ENCODE data around the gene HOOK2.
"Not testable (repeated sequence)": the region's sequence is repeated elsewhere in the genome, so short reads cannot be mapped to it uniquely, and the experiment has no call there.

HOOK2 gene, protein sequence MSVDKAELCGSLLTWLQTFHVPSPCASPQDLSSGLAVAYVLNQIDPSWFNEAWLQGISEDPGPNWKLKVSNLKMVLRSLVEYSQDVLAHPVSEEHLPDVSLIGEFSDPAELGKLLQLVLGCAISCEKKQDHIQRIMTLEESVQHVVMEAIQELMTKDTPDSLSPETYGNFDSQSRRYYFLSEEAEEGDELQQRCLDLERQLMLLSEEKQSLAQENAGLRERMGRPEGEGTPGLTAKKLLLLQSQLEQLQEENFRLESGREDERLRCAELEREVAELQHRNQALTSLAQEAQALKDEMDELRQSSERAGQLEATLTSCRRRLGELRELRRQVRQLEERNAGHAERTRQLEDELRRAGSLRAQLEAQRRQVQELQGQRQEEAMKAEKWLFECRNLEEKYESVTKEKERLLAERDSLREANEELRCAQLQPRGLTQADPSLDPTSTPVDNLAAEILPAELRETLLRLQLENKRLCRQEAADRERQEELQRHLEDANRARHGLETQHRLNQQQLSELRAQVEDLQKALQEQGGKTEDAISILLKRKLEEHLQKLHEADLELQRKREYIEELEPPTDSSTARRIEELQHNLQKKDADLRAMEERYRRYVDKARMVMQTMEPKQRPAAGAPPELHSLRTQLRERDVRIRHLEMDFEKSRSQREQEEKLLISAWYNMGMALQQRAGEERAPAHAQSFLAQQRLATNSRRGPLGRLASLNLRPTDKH

GRCh38 chr19:12774588-12775555, at the start of gene HOOK2:
Gene HOOK2, minus strand, starts transcription at chr19:12775552. Its CDS starts 103 bp downstream, at chr19:12775449.
- no peak for DNase-seq (ENCODE audit: low read depth)

GRCh38 chr19:12821761-12822160, 46.4 kb upstream of the HOOK2 start:
- no peak for DNase-seq (ENCODE audit: low read depth)

DNA sequence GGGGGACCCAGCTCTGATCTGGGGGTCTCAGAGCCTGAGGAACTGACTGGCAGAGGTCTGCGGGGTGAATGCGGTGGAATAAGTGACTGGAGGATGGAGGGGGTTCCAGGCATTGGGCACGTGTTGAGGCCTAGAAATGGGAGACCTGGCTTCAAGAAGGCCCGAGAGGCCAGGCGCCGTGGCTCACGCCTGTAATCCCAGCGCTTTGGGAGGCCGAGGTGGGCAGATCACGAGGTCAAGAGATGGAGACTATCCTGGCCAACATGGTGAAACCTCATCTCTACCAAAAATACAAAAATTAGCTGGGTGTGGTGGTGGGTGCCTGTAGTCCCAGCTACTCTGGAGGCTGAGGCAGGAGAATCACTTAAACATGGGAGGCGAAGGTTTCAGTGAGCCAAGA, 42.5 kb upstream of the HOOK2 start:
- DNase-seq (ENCODE audit: low read depth) = not testable (repeated sequence)

DNA sequence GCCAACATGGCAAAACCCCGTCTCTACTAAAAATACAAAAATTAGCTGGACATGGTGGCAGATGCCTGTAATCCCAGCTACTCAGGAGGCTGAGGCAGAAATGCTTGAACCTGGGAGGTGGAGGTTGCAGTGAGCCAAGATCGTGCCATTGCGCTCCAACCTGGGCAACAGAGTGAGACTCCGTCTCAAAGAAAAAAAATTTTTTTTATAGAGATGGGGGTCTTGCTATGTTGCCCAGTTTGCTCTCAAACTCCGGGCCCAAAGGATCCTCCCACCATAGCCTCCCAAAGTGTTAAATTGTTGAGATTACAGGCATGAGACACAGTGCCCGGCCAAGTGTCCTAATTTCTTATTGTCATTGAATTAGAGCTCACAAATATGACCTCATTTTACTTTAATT, 41.8 kb upstream of the HOOK2 start:
- DNase-seq (ENCODE audit: low read depth) = not testable (repeated sequence)

DNA sequence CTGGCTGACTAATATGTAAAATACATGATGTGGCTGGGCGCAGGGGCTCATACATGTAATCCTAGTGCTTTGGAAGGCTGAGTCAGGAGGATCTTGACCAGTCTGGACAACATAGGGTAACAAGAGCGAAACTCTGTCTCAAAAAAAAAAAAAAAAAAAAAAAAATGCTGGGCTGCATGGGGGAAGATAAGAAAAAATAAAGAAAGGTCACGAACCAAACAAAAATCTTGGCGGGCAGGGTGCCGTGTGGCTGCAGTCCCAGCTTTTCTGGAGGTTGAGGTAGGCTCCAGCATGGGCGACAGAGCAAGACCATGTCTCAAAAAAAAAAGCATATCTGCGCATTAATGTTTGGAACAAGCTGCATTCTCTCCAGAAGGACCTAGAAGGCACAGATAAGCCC, 39.7 kb upstream of the HOOK2 start:
- DNase-seq (ENCODE audit: low read depth) = no peak

GRCh38 chr19:12806242-12807081, 31.1 kb upstream of the HOOK2 start, which contains the start of gene RNASEH2A:
Gene RNASEH2A, plus strand, starts transcription at chr19:12806584. Its CDS starts 90 bp downstream, at chr19:12806674.
- DNase-seq (ENCODE audit: low read depth) = peak; percentile 74

DNA sequence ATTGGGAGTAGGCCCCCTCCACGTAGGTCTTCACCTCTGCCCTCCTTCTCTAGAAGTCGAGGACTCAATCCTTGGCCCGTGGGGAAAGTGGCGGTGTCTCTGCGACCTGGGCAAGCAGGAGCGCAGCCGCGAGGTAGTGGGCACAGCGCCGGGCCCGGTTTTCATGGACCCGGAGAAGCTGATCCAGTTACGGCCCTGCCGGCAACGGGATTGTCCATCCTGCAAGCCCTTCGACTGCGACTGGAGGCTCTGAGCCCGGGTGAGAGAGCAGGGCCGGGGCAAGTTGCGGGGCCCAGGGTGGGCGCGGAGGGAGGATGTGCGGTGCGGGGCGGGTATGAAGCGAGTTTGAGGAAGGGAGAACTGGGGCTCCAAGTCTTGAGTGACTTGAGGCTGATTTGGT, 28.7 kb upstream of the HOOK2 start:
- no peak for DNase-seq (ENCODE audit: low read depth)

DNA sequence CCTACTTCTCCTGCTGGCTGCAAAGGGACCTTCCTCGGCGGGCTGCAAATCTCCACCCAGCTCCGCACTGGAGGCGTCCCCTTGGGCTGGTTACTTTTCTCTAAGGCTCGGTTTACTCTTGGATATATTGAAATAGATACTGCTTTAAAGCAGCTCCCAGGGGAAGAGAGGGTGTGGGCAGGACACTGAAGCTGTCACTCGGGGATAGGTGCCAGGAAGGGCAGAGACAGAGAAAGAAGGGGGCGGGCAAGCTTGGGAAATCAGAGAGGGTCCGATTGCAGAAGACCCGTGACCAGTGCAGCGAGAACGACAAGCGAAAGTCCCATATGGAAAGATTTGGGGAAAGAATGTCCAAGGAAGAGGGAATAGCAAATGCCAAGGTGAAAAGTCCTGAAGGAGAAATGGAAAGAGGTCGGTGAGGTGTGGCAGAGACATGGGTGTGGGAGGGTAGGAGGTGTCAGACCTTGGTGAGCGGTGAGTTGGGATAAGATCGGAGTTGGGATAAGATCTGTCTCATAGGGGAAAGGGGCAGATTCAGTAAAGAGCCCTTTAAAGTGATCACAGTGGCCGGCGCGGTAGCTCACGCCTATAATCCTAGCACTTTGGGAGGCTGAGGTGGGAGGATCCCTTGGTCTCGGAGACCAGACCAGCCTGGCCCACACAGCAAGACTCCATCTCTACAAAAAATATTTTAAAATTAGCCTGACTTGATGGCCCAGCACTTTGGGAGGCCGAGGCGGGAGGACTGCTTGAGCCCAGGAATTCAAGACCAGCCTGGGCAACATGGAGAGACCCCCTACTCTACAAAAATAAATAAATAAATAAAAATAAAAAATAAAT, 27.1 kb upstream of the HOOK2 start:
- no peak for DNase-seq (ENCODE audit: low read depth)

DNA sequence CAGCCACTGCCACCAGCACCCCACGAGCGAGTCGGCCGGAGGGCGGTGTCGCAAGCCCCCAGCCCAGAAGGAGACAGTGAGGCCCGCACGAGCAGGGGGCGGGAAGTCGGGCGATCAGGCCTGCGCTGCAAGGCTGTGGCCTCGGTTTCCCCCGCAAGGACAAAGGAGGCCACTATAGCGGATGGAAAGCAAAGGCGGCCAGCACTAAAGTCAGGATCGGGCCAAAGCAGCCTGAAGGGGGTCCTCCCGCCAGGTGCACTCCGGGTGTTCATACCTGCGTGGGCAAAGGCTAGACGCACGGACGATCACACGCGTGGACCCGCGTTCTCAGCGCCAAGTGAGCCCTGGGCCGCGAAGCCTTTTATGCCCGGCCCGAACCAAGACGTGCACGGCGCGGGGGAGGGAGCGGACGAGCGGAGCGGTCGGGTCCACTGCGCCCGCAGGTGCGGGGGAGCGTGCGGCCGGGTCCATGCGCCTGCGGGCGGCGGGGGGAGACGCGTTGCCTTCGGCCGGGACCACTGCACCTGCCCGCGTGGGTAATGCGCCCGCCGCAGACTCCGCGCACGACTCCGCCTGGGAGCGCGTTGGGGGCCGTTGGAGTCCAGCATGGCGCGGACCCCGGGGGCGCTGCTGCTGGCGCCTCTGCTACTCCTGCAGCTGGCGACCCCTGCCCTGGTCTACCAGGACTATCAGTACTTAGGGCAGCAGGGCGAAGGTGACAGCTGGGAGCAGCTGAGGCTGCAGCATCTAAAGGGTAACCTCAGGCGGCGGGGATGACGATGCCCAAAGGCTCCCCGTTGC, 26.3 kb upstream of the HOOK2 start, which contains the start of the genes PRDX2 and THSD8:
PRDX2 (minus strand) TSS at position 335 of the 801 bp plus-strand sequence. CDS start 539 bp downstream, outside the sequence.
THSD8 (plus strand) TSS at position 604 of the 801 bp plus-strand sequence; CDS start at position 607, 3 bp downstream.
- no peak for DNase-seq (ENCODE audit: low read depth)

GRCh38 chr19:12800923-12801465, 25.6 kb upstream of the HOOK2 start:
- no peak for DNase-seq (ENCODE audit: low read depth)

- DNase-seq (ENCODE audit: low read depth) = no peak
Measured at GRCh38 chr19:12800466-12800770, 25.1 kb upstream of the HOOK2 start.

DNA sequence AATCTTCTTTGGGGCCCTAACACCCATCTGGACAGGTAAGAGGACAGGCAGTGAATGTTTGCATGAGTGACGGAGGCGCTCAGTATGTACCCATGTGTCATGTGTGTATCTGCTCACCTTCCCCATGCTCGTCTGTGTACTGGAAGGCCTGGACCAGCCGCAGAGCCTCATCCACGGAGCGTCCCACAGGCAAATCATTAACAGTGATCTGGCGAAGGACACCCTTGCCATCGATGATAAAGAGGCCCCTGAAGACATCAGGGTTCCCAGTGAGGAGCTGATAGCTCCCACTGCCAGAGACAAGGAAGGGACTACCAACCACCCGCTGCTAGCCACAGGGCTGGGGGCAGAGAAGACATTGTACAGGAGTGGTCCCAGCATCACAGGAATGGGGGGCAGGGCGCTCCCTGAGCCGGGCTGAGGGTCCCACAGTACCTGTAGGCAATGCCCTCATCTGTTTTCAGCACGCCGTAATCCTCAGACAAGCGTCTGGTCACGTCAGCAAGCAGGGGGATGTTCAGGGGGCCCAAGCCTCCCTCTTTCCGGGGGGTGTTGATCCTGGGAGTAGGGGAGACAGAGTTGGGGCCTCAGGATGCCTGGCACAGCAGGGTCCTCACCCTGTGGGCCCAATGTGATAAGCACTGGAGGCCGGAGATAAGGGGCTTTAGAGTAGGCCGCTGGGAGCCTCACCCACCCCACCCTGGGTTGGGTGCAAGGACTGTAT, 24.6 kb upstream of the HOOK2 start:
- DNase-seq (ENCODE audit: low read depth) = no peak

DNA sequence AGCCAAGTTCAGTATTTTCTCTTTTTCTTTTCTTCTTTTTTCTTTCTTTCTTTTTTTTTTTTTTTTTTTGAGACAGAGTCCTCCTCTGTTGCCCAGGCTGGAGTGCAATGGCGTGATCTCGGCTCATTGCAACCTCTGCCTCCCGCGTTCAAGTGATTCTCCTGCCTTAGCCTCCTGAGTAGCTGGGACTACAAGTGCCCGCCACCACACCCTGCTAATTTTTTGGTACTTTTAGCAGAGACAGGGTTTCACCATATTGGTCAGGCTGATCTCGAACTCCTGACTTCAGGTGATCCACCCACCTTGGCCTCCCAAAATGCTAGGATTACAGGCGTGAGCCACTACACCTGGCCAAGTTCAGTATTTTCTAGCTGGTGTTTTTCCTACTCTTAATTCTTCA, 22.3 kb upstream of the HOOK2 start:
- not testable (repeated sequence) for DNase-seq (ENCODE audit: low read depth)

DNA sequence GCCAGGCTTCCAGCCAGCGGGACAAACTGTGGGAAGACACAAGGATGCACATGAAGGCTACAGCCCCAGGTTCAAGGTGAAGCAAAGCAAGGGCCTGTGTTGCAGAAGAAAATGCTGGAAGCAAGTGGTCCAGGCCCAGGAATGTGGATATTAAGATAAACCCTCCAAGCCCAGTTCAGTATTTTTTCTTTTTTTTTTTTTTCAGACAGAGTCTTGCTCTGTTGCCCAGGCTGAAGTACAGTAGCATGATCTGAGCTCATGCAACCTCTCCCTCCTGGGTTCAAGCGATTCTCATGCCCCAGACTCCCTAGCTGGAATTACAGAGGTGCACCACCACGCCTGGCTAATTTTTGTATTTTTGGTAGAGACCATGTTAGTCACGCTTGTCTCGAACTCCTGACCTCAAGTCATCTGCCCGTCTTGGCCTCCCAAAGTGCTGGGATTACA, 21.8 kb upstream of the HOOK2 start:
- DNase-seq (ENCODE audit: low read depth) = no peak

DNA sequence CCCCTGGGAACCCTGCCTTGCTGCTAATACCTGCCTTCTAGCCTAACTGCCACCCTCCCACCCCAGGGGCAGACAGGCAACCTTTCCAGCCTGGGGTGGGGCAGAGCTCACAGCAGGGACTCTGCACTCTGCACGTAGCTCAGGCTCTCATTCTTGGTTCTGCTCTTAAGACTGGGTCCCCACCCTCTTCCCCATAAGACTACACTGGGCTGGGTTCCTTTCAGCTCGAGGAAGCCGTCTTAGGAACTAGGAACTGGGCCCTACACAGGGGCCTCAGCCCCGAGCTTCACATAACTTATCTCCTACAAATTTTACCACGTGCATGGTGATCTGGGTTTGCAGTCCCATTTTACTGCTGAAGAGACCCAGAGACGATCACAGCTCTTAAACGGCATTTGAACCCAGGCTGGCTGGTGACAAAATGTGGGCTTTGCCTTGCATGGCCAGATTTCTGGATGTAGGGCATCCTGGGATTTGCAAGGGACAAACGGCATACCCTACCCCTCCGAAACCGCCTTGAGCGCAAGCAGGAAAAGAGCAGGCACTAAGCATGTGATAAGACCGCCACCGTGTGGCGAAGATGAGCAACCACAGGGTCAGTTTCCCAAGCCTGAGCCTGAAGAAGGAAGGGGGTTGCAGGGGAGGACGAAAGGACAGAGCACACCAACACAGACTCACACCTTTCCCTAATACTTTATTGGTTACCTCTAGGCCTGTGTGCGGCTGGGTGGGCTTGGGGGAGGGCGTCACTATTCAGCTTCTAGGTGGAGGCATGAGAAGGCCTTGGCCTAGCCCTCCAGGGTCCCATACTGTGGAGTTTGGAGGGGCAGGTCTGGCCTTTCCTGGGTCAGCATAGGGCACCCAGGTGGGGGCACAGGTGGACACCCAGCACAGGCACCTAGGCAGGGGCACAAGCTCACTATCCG, 21.1 kb upstream of the HOOK2 start:
- peak; percentile 65 for DNase-seq (ENCODE audit: low read depth)

GRCh38 chr19:12794971-12795381, 19.6 kb upstream of the HOOK2 start:
- no peak for DNase-seq (ENCODE audit: low read depth)

Data from stimulated activated CD8-positive, alpha-beta memory T cell treated with anti-CD3 and anti-CD28 coated beads, Interleukin-12 subunit alpha, Interleukin-12 subunit beta, amount 100 ng/mL, for 1 hour (primary cell).